ENCODE results near the gene PERM1.
A peak's percentile ranks its signal among the peaks of the same experiment; 100 is the strongest.

PERM1 gene

DNA sequence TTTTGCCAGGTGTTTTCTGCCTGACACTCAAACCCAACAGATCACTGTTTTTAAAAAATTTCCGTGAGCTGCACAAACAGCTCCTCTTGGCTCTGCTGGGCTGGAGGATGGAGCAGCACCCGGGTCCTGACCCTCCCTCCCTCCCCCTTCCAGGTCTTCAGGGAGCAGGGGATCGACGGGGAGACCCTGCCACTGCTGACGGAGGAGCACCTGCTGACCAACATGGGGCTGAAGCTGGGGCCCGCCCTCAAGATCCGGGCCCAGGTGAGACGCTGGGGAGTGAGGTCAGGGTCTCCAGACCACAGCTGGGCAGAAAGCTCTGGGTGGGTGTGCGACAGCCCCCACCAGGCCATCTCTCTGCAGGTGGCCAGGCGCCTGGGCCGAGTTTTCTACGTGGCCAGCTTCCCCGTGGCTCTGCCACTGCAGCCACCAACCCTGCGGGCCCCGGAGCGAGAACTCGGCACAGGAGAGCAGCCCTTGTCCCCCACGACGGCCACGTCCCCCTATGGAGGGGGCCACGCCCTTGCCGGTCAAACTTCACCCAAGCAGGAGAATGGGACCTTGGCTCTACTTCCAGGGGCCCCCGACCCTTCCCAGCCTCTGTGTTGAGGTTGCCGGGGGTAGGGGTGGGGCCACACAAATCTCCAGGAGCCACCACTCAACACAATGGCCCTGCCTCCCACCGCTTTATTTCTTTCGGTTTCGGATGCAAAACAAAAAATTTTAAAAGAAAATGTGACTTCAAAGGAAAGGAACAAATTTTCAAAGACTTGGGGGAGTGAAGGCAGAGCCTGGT, 38.1 kb downstream of the PERM1 start:
- no peak for DNase-seq

- DNase-seq: no peak
Observed at GRCh38 chr1:942864-943533, 38.9 kb downstream of the PERM1 start.

DNA sequence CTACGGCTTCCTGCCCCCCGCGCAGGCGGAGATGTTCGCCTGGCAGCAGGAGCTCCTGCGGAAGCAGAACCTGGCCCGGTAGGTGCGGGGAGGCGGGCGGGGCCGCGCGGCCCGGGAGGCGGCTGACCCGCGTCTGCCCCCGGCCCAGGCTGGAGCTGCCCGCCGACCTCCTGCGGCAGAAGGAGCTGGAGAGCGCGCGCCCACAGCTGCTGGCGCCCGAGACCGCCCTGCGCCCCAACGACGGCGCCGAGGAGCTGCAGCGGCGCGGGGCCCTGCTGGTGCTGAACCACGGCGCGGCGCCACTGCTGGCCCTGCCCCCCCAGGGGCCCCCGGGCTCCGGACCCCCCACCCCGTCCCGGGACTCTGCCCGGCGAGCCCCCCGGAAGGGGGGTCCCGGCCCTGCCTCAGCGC, 39.5 kb downstream of the PERM1 start:
- DNase-seq: no peak

DNA sequence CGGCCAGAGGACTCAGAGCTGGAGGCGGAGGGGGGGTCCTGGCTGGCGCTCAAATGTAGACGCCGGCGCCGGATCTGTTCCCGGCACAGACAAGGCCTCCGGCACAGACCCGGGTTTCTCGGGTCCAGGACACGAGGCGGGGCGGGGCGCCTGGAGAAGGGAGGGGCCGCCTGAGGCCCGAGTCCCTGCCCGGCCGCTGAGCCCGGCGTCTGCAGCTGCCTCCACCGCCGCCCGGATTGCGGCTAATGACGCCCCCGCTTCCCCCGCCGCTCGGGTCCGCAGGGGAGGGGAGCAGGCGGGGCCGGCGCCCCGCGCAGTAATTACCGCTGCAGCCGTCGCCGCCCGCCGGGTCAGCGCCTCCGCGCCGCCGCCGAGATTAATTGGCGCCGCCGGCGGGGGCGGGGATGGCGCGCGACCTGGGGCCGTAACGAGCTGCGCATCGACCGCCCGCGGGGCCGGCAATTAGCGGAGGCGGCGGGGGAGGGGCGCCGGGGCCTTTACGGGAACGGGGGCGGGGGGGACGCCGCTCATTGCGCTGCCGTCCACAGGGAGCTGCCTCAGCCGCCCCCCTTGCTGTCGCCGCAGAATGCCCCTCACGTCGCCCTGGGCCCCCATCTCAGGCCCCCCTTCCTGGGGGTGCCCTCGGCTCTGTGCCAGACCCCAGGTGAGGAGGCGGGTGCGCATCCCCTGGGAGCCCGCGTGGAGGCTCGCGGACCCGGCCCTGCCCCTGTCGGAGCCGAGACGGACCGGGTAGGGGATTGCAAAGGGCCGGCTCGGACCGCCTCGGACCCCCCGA, 40.1 kb downstream of the PERM1 start:
- DNase-seq: peak; percentile 77

DNA sequence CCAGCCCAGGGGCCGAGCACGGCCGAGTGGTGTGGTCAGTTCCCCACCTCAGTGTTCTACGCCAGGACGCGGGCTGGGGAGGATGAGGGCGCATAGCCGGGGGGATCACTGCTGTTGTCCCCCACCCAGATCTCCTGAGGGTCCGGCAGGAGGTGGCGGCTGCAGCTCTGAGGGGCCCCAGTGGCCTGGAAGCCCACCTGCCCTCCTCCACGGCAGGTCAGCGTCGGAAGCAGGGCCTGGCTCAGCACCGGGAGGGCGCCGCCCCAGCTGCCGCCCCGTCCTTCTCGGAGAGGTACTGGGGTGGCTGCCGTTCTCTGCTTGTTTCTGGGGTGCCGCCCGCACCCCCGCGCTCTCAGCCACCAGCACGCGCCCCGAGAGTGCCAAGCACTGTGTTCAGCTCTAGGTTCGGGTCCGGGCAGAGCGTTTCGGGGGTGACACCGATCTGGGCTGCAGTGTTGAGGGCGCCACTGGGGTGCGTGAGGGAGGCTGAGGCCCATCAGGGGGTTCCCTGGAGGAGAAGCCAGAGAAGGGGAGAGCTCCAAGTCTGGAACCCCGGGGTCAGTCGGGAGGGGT, 40.8 kb downstream of the PERM1 start:
- no peak for DNase-seq

DNA sequence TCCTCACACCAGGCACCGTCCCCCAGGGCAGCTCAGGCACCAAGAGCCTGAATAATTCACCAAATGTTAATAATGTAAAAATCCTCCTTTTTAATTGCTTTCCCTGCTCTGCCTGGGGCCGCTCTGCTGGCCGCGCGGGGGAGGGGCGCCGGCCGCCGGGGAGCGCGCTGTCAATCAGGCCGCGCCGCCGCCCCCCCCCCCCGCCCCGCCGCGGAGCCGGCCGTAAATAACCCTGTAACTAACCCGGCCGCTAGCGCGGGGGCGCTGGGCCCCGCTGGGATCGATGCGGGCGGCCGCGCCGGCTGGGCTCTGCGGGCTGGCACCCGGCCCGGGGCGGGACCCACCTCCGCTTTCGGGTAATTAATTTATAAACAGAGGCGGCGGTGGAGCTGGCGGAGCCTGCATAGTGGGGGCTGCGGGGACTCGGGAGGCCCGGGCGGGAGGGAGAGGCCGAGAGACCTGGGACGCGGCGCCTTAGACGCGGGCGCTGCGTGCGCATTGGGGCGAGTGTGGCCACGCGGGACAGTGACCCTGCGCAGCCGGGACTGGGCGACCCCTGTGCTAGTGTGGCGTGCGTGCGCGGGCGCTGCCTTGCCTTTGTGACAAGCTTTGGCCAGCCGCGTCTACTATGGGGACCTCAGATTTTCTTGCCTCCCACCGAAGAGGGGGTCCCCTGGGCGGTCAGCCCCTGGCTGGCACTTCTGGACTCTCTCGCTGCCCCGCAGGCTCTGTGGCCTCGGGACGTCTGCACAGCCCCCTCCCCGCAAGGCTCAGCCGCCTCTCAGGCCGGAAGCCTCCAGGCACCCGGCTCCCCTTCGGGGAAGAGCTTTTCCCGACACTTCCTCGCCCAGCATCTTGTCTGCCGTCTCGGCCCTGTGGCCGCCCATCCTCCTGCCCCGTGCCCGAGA, 41.5 kb downstream of the PERM1 start:
- peak; percentile 59 for DNase-seq

DNA sequence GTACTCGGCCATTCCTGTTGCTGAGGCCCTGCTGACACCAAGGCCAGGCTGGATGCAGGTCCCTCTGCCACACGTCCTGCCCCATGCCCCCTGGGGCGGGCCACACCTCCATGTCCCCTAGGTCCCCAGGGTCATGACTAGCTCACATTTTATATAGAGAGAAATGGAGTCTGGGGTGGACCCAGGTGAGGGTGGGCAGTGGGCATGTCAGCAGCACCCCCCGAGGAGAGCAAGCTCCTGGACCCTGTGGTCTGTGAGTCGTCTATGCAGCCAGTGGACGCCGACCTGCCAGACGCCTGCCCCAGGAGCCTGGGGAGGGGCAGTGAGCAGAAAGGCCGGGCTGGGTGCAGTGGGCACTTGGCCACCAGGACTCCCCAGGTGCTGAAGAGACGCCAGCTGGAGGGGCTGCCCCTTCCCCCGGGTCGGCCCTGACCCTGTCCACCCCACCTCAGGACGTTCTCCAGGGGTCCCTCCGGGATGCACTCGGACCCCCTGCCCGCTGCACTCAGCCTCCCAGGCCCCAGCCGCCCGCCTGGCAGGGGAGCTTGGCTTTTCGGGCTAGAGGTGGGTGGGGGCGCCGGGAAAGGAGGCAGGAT, 42.3 kb downstream of the PERM1 start:
- no peak for DNase-seq

DNA sequence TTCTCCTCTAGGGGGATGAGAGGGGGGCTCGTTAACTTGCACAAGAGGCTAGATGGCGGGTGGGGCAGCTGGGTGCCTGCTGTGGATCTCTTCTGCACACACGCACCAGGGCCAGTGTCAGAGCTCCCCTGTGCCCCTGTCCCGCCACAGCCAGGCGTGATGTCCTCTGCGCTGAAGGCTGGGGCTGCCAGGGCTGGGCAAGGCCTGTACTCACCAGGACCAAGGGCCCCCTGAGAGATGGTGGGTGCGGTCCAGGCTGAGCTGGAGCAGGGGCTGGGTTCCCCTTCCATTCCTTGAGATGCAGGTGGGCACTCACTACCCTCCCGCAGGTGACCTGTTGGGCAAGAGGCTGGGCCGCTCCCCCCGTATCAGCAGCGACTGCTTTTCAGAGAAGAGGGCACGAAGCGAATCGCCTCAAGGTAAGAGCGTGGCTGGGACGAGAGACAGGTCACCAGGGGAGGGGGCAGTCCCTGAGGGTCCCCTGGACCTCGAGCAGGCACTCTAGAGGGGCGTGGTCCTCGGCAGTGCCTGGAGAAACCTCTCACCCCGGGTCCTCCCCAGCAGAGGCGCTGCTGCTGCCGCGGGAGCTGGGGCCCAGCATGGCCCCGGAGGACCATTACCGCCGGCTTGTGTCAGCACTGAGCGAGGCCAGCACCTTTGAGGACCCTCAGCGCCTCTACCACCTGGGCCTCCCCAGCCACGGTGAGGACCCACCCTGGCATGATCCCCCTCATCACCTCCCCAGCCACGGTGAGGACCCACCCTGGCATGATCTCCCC, 43.0 kb downstream of the PERM1 start:
- DNase-seq: no peak

DNA sequence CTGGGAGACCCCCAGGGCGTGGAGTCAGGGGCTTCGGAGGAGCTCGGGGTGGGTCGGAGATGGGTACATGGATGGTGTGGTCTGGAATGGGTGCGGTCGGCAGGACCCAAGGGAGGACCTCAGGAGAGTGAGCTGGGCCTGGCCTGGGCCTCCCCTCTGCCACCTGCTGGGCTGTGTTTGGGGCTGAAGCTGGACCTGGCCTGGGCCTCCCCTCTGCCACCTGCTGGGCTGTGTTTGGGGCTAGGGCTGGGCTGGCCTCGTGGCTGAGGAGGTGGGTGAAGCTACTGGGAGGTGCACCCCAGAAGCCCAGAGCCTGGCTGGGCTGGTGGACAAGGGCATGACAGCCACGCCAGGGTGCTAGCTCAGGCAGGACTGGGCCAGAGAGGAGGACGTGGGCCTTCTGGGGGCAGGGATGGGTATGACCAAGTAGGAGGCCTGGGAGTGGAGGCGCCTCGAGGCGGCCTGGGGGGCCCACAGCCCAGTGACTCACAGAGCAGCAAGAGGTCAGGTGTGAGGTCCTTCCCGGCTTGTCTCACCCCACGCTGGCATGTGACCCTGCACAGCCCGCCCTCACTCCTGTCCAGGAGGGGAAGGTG, 43.7 kb downstream of the PERM1 start:
- no peak for DNase-seq

- DNase-seq: no peak
Observed at GRCh38 chr1:937521-937920, 44.4 kb downstream of the PERM1 start.

- no peak for DNase-seq
Observed at GRCh38 chr1:936348-937264, 45.3 kb downstream of the PERM1 start.

DNA sequence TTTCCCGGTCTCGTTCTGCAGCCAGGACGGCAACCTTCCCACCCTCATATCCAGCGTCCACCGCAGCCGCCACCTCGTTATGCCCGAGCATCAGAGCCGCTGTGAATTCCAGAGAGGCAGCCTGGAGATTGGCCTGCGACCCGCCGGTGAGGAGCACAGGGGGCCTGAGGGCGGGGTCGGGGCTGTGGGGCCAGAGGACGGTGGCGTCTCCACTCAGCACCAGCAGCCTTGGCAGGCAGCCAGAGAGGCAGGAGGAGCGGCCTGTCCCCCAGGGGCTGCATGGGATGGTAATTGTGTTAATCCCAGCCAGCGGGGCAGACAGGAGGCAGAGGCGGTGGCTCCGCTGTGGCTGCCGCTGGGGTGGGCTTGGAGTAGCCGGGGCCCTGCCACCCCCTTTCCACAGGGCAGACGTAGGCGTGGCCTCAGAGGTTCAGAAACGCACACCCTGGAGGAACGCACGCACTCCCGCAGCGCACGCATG, 46.1 kb downstream of the PERM1 start:
- peak; percentile 37 for DNase-seq

- no peak for DNase-seq
Observed at GRCh38 chr1:934991-935750, 46.7 kb downstream of the PERM1 start.

GRCh38 chr1:933603-933940, 48.3 kb downstream of the PERM1 start:
- no peak for DNase-seq

DNA sequence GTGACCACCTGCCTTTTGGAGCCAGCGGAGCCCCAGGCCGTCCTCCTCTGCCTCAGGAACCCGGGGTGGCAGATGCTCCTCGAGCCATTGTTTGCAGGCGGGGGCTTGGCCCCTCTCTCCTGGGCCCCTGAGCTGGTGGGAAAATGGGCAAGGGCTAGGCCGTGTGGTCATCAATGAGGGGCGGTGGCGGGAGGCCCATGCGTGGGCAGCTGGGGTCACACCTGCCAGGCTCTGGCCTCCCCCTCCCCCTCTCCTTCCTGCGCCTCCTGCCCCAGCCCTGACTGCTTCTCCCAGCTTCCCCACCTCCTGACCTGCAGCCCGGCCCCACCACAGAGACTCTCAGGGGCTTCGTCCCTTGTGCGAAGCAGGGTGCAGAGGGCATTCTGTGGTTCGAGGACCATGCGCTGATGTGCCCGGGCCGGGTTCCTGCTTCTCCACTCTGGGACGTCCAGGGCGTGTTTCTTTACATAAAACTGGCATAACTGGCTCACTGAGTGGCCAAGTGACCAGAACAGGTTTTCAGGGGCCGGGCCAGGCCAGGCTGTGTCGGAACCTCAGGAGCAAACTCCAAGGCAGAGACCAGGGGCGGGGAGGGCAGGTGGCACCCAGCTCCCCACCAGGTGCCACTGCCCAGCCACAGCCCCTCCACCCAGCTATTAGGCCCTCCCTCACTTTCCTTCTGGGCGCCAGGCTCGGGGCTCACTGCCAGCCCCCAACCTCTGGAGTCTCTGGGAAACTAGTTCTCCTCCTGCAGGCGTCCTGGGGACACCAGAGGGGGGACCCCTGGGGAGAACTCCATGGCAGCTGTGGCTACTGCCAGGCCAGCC, 48.9 kb downstream of the PERM1 start:
- DNase-seq: no peak

DNA sequence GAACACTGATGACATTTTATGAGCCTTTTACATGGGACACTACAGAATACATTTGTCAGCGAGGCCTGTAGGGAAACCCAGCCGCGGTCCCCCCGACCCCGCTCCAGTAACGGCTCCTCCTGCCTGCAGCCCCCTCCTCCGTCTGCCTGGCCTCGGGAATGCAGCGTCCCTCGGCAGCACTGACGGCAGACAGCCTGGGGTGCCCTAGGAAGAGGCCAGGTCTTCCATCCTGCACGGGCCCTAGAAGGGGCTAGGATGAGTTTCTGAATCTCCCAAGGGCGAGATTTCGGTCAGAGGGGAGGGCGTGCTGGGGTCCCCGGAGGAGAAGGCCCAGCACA, 49.8 kb downstream of the PERM1 start:
- DNase-seq: no peak

GRCh38 chr1:931380-932172, 50.3 kb downstream of the PERM1 start:
- no peak for DNase-seq

All from DMS153 (cell line).